ENCODE measurements around the gene ZNF324.

- TF ChIP-seq CTCF (conservative IDR thresholded peaks at IDR 0.05; ENCODE audit: low read length): no peak
- no peak for TF ChIP-seq EZH2phosphoT487 (IDR thresholded peaks at IDR 0.05; ENCODE audit: borderline replicate concordance, low read depth, low read length)
Observed at GRCh38 chr19:58450856-58451357, 16.0 kb upstream of the ZNF324 start.
